Parathyroid adenoma (tissue), 2 donors: ENCODE results near the gene SLC6A13.
A peak's percentile ranks its signal among the peaks of the same experiment; 100 is the strongest.
"Not testable (repeated sequence)": the region's sequence is repeated elsewhere in the genome, so short reads cannot be mapped to it uniquely, and the experiment has no call there.

Experiments used
- H2AFZ ChIP-seq: fragments of 300-600 bp; sonication (generic); one replicate; pipeline ENCODE4 v1.7.0; 2017; ENCODE audit warnings: antibody characterized with exemption, mild to moderate bottlenecking
- H3K27ac ChIP-seq: fragments of 300-600 bp; sonication (generic); one replicate; pipeline ENCODE4 v1.7.0; 2017
- H3K27me3 ChIP-seq: fragments of 300-600 bp; sonication (generic); one replicate; pipeline ENCODE4 v1.7.0; 2017; ENCODE audit warnings: low read length; ENCODE audit not compliant: control insufficient read depth, insufficient read depth
- H3K36me3 ChIP-seq: fragments of 300-600 bp; sonication (generic); one replicate; pipeline ENCODE4 v1.7.0; 2017; ENCODE audit warnings: low read length; ENCODE audit not compliant: control insufficient read depth, insufficient read depth
- H3K4me1 ChIP-seq: fragments of 300-600 bp; sonication (generic); one replicate; pipeline ENCODE4 v1.7.0; 2017; ENCODE audit warnings: control low read depth
- H3K4me2 ChIP-seq: fragments of 300-600 bp; sonication (generic); one replicate; pipeline ENCODE4 v1.7.0; 2017; ENCODE audit warnings: low read length
- H3K4me3 ChIP-seq: fragments of 300-600 bp; sonication (generic); one replicate; pipeline ENCODE4 v1.7.0; 2017; ENCODE audit warnings: low read depth, low read length
- H3K79me2 ChIP-seq: fragments of 300-600 bp; sonication (generic); one replicate; pipeline ENCODE4 v1.7.0; 2017; ENCODE audit warnings: control low read depth
- H3K9ac ChIP-seq: fragments of 300-600 bp; sonication (generic); one replicate; pipeline ENCODE4 v1.7.0; 2017; ENCODE audit warnings: mild to moderate bottlenecking
- H3K9me3 ChIP-seq: fragments of 300-600 bp; sonication (generic); one replicate; pipeline ENCODE4 v1.7.0; 2017; ENCODE audit warnings: low read length; ENCODE audit not compliant: control insufficient read depth
- TF ChIP-seq, protein P1 (sequence below): fragments of 300-600 bp; sonication (generic); IDR thresholded peaks from one replicate; pipeline ENCODE4 v1.7.0; 2017; ENCODE audit warnings: antibody characterized with exemption, mild to moderate bottlenecking
- donor health status: primary hyperparathyroidism.

Gene SLC6A13

DNA sequence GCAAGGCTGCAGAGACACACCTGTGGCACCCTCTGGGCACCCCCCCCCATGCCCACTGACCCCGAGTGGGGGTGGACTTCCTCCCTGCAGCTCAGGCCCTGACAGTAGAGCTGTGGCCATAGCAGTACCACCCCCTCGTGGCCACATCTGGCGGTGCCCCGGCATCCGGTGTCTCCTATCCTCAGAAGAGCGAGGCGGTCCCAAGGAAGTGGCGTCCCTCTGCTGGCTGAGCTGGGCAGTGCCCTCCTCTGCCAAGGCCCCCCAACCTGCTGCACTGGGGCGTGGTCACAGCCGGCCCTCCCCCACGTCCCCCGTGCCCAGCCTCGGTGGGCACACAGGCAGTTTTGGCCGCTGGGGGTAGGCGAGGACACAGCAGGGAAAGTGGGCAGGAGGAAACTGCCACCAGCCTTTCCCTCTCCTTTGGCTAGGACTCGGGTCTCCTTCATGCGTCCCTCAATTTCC is 42.7 kb downstream of the SLC6A13 start:
- Histone ChIP-seq H3K9ac (no peak overlapping the region), H3K36me3 (no peaks in the 10 kb centered on the region), H3K9me3 (no peaks in the 10 kb centered on the region), H3K4me2 (no peak overlapping the region), H3K27me3 (no peaks in the 10 kb centered on the region), H2AFZ (no peak overlapping the region), H3K4me3 (no peak overlapping the region), H3K79me2 (no peaks in the 10 kb centered on the region), H3K4me1 (no peaks in the 10 kb centered on the region), H3K27ac (no peak overlapping the region)
- TF ChIP-seq, protein P1, sequence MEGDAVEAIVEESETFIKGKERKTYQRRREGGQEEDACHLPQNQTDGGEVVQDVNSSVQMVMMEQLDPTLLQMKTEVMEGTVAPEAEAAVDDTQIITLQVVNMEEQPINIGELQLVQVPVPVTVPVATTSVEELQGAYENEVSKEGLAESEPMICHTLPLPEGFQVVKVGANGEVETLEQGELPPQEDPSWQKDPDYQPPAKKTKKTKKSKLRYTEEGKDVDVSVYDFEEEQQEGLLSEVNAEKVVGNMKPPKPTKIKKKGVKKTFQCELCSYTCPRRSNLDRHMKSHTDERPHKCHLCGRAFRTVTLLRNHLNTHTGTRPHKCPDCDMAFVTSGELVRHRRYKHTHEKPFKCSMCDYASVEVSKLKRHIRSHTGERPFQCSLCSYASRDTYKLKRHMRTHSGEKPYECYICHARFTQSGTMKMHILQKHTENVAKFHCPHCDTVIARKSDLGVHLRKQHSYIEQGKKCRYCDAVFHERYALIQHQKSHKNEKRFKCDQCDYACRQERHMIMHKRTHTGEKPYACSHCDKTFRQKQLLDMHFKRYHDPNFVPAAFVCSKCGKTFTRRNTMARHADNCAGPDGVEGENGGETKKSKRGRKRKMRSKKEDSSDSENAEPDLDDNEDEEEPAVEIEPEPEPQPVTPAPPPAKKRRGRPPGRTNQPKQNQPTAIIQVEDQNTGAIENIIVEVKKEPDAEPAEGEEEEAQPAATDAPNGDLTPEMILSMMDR, result peak; percentile 98

DNA sequence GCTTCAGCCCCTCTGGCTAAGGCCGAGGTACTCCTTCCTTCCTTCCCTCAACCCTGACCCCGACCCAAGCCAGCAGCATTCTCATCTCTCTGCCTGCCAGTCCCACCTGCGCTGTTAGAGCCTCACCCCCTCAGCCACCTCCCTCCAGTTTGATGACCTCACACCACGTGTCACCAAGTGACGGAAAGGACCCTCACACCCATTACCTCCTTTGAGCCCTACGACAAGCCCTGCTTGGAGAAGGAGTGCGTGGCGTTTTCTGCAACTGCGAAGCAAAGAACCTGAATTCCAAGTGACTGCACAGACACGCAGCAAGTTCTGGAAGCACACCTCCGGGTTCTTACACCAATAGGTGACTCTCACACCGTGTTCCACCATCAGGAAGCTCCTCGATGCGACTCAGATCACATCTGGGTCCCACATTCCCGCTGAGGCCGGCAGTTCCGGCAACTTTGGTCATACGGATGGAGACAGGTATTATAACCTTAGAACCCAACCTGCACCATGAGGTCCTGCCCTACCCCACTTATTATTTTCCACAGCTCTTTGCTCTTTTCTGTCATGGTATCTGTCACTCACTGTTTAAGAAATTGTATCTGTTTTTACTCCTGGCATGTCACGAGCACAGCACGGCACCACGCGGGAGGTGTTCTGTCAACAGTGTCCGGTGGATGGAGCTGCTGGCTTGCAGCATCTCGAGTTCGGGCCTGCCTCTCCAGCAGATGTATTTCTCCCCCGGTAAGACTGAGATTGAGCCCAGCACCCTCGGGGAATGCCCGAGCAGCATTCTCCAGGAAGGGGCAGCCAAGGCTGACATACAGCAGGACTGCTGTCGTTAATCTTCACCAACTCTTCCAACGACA is 43.7 kb downstream of the SLC6A13 start:
- no peaks in the 10 kb centered on the region for H3K79me2 ChIP-seq
- TF ChIP-seq, protein P1, result no peak
- no peak overlapping the region for H2AFZ ChIP-seq
- H3K4me1 ChIP-seq, result no peaks in the 10 kb centered on the region
- H3K4me3 ChIP-seq, result no peak overlapping the region
- no peaks in the 10 kb centered on the region for H3K9me3 ChIP-seq
- H3K36me3 ChIP-seq, result no peaks in the 10 kb centered on the region
- H3K4me2 ChIP-seq, result no peak overlapping the region
- H3K9ac ChIP-seq, result no peak overlapping the region
- H3K27ac ChIP-seq, result no peak overlapping the region
- H3K27me3 ChIP-seq, result no peaks in the 10 kb centered on the region

DNA sequence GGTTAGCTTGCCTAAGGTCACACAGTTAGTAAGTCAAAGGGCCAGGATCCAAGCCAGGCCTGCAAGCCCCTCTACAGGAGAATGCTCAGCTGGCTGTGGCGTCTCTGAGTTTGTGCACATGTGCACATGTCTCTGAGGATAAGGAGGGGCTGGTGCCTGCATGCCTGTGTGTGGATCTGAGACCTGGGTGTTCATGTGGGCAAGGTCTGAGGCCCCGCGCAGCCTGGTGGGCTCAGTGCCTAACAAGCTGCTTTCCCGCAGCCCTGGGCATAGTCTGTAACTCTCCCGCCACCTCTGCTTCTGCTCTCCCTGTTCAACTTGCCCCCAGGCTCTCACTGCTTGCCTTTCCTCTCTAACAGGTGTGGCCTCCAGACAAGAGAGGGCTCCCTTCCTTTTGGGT is 44.4 kb downstream of the SLC6A13 start:
- no peak overlapping the region for H3K9ac ChIP-seq
- H3K27me3 ChIP-seq, result no peaks in the 10 kb centered on the region
- no peak overlapping the region for H2AFZ ChIP-seq
- no peak overlapping the region for H3K27ac ChIP-seq
- peaks cover 7% of the 10 kb centered on the region for H3K4me1 ChIP-seq
- H3K4me2 ChIP-seq, result no peak overlapping the region
- no peaks in the 10 kb centered on the region for H3K9me3 ChIP-seq
- no peak overlapping the region for H3K4me3 ChIP-seq
- no peaks in the 10 kb centered on the region for H3K36me3 ChIP-seq
- H3K79me2 ChIP-seq, result no peaks in the 10 kb centered on the region
- TF ChIP-seq, protein P1, result no peak

DNA sequence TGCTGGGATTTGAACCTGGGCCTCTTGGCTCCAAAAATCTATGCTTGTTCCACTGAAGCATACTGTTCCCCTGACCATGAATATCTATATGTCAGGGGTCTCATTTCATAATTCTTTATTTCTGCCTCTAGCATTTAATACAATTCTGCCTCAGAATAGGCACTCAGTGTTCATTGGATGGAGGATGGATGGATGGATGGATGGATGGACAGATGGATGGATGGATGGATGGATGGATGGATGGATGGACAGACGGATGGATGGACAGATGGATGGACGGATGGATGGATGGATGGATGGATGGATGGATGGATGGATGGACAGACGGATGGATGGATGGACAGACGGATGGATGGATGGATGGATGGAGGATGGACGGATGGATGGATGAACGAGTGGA is 45.6 kb downstream of the SLC6A13 start:
- H3K27me3 ChIP-seq, H3K36me3 ChIP-seq, H3K27ac ChIP-seq, H3K4me2 ChIP-seq, H3K79me2 ChIP-seq, H3K9me3 ChIP-seq, H3K9ac ChIP-seq, H2AFZ ChIP-seq, H3K4me3 ChIP-seq: not testable (repeated sequence)
- peaks cover 12% of the 10 kb centered on the region for H3K4me1 ChIP-seq

DNA sequence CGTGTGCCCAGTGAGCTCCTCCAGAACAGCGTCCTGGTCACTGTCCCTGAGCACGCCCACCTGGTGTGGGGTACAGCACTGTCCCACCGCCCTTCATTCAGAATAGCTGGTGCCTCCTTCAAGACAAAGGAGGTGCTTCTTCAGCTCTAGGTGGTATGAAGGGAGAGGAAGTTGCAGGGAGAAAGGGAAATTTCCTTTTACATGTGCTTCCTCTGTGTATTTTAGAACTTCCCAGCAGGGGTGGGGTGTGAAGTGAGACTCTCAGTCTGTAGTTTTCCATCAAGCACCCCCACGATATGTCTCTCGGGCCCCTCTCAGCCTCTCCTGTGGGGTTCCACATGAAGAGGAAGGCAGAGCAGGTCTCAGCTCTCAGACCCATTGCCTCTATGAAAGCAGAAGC is 47.5 kb downstream of the SLC6A13 start:
- H3K27me3 ChIP-seq, result no peaks in the 10 kb centered on the region
- no peaks in the 10 kb centered on the region for H3K79me2 ChIP-seq
- H3K36me3 ChIP-seq, result no peaks in the 10 kb centered on the region
- H3K27ac ChIP-seq, result no peak overlapping the region
- H3K4me1 ChIP-seq, result peaks cover 26% of the 10 kb centered on the region
- H3K4me3 ChIP-seq, result no peak overlapping the region
- no peak overlapping the region for H3K9ac ChIP-seq
- TF ChIP-seq, protein P1, result no peak
- no peaks in the 10 kb centered on the region for H3K9me3 ChIP-seq
- H2AFZ ChIP-seq, result no peak overlapping the region
- no peak overlapping the region for H3K4me2 ChIP-seq
